NCI-H1417 (cell line): ENCODE measurements around the gene IL6R.

Source experiments
- DNase-seq, 3 experiments: peaks; one replicate each; lab custom pipeline; 2025; lab: John Stamatoyannopoulos, UW

Gene IL6R

DNA sequence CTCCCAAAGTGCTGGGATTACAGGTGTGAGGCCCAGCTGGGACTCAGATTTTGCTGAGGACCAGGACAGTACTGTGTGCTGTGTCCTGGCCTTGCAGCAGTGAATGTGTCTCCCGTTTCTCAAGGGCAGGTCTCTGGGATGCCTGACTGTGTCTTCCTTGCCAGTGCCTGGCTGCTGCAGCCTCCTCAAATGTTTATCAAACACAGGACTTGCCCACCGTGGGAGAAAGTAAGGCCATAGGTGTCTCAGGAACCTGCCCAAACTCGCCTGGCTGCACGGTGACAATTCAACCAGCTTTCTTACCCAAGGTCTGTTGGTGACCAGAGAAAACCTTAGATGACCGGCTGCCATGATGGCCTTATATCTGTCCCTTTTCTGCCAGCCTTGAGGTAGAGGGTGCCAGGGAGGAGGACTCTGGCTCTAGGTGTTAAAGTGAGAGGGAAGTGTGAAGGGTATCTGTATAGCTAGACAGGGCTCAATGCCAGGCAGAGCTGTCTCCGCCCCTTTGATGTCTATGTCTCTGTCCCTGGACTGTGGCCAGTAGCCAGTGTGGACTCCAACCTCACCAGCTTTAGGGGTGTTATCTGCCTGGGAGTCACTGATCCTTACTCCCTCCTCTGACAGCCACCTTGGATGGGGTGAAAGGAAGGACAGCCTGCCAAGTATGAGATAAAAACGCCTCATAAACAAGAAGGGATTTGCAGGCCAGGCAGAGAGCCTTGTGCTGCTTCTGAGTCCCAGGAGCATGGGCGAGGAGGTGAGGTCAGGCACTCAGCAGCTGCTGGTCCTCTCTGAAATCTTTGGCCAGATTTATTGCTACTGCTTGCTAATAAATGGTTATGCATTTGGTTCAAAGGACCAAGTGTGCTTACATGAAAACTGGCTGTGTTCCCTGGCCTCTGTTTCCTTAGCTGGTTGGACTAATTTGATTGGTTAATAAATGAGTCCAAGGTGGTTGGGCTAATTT is 22.3 kb downstream of the IL6R start:
- DNase-seq, result no peak

DNA sequence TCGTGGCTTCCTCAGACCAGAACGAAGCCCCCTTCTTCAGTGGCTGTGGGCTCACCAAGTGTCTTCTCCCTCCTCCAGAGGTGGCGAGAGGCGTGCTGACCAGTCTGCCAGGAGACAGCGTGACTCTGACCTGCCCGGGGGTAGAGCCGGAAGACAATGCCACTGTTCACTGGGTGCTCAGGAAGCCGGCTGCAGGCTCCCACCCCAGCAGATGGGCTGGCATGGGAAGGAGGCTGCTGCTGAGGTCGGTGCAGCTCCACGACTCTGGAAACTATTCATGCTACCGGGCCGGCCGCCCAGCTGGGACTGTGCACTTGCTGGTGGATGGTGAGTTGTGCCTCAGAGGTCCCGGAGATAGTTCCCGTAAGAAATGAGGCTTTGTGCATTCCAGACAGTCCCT is 24.0 kb downstream of the IL6R start:
- DNase-seq, result no peak

- DNase-seq, result no peak
These were observed 24.9 kb downstream of the IL6R start for GRCh38 chr1:154429841-154430611.

DNA sequence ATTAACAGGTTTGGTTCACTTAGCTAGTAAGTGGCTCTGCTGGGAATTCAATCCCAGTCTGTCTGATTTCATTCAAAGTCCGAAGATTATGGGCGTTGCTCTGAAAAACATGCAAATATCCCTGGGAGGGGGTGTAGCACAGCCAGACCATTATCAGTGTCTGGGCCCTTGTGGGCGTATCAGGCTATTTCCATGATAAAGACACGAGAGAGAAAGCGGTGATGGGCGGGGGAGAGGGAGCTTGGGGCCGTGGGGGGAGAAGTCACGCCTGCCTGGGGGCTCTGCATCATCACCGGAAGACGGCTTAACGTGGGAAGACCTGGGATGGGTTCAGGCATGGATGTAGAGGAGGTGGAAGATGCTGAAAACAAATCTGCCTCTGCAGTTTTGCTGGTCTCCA is 25.8 kb downstream of the IL6R start:
- no peak for DNase-seq

GRCh38 chr1:154431586-154432373 is 26.6 kb downstream of the IL6R start:
- DNase-seq, result no peak

- no peak for DNase-seq
These were observed 28.1 kb downstream of the IL6R start for GRCh38 chr1:154433161-154433764.

GRCh38 chr1:154434346-154435085 is 29.4 kb downstream of the IL6R start:
- no peak for DNase-seq

- no peak for DNase-seq
These were observed 30.6 kb downstream of the IL6R start for GRCh38 chr1:154435599-154436200.

DNA sequence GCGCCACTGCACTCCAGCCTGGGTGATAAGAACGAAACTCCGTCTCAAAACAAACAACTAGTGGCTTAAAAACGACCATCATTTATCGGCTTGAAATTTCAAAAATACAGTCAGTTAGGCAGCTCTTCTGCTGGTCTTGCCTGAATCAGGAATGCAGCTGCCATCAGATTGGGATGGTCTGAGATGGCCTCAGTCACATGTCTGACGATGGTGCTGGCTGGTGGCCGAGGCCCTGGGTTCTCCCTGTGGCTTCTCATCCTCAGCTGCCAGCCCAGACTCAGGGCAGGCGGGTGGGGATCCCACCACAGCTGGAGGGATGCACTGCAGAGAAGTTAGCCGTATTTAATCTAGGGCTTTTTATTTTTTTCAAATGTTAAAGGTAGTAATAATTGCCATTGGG is 31.3 kb downstream of the IL6R start:
- no peak for DNase-seq

GRCh38 chr1:154440036-154440804 is 35.1 kb downstream of the IL6R start:
- no peak for DNase-seq

GRCh38 chr1:154441241-154441888 is 36.2 kb downstream of the IL6R start:
- no peak for DNase-seq

DNA sequence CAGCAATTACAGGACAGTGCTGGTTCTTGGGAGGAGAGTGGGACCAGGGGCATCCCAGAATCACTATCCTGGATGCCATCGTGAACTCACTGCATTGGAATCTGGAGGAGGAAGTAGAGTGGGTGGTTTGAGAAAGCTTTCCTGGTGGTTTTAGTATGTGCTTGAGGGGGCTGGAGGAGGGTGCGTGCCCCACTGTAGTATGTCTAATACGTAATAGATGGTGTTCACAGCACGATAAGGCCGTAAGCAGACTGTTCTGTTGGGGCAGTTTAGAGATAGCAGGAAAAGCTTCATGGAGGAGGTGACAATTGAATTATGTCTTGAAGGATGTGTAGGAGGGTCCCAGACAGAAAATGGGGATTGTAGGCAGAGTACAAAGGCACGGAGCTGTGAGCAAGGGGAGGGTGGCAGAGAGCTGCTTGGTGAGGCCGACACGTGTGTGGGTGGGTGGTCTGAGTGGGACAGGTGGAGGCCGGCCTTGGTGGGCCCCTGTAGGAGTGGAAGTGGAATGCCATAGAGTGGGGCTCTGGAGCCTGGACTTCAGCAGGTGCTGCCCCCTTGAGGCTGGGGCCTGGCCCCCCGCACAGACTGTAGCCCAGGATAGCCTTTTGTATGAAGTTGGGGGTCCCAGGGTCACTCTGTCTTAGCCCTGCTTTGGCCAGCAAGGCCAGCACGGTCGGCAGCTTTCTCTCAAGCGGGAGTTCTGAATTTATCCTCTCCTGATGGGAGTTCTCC is 37.0 kb downstream of the IL6R start:
- DNase-seq, result no peak

- DNase-seq, result no peak
These were observed 38.3 kb downstream of the IL6R start for GRCh38 chr1:154443274-154444013.

GRCh38 chr1:154445040-154445472 is 39.9 kb downstream of the IL6R start:
- no peak for DNase-seq

GRCh38 chr1:154446292-154446691 is 41.1 kb downstream of the IL6R start:
- DNase-seq, result no peak

DNA sequence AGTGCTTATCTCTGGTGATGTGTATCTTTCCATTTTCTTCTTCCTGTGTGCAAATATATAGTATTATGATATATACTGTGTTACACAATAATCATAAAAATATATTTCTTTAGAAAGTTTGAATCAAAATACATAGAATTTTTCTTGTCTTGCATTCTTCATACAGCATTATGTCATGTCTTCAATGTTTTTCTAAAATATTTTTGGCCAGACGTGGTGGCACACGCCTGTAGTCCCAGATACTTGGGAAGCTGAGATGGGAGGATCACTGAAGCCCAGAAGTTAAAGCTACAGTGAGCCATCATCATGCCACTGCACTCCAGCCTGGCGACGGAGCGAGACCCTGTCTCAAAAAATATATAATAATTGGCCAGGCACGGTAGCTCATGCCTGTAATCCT is 41.6 kb downstream of the IL6R start:
- DNase-seq, result no peak

GRCh38 chr1:154448331-154448811 is 43.2 kb downstream of the IL6R start:
- DNase-seq, result no peak

- DNase-seq, result no peak
These were observed 48.0 kb downstream of the IL6R start for GRCh38 chr1:154453161-154453560.
